Aorta (tissue), 5 donors: ENCODE results near the gene HSPA1B. TPM values are rescaled to one million over a fixed set of nuclear protein-coding genes. Genes with fewer than 3 reads are reported as not detected.

Experiments used
- ATAC-seq: fragments of 200-7000 bp; cut with Tn5 transposase; one replicate; pipeline ENCODE4 v1.9.1; 2022; ENCODE audit warnings: moderate library complexity; ENCODE audit not compliant: low FRiP score
- DNase-seq, 2 donors: peaks; one replicate each; pipeline ENCODE4 v3.0.0-alpha.2; 2020
- H3K27ac ChIP-seq, 2 donors: one replicate each; pipeline ENCODE4 v1.5.1; 2013; ENCODE audit warnings: low read length in 2 of 2, mild to moderate bottlenecking in 2 of 2, moderate library complexity in 2 of 2, control low read depth in 1 of 2, inconsistent platforms in 1 of 2, low read depth in 1 of 2
- H3K27me3 ChIP-seq, 2 donors: one replicate each; pipeline ENCODE4 v1.6.1; 2013; ENCODE audit warnings: control low read depth in 1 of 2, low read length in 1 of 2, mild to moderate bottlenecking in 1 of 2, moderate library complexity in 1 of 2; ENCODE audit not compliant: insufficient read depth in 2 of 2, control insufficient read depth in 1 of 2
- H3K36me3 ChIP-seq, 2 donors: one replicate each; pipeline ENCODE4 v1.6.1; 2013; ENCODE audit warnings: control low read depth in 1 of 2, low read length in 1 of 2, mild to moderate bottlenecking in 1 of 2; ENCODE audit not compliant: insufficient read depth in 2 of 2, control insufficient read depth in 1 of 2
- H3K4me1 ChIP-seq, 2 donors: one replicate each; pipeline ENCODE4 v1.6.1; 2013; ENCODE audit warnings: low read length in 2 of 2, control low read depth in 1 of 2, mild to moderate bottlenecking in 1 of 2, moderate library complexity in 1 of 2; ENCODE audit not compliant: insufficient read depth in 2 of 2, control insufficient read depth in 1 of 2
- H3K4me3 ChIP-seq, 2 donors: one replicate each; pipeline ENCODE4 v1.5.1; 2013; ENCODE audit warnings: low read length in 2 of 2, control low read depth in 1 of 2, mild to moderate bottlenecking in 1 of 2
- H3K9me3 ChIP-seq: one replicate; pipeline ENCODE4 v1.6.1; 2013; ENCODE audit warnings: mild to moderate bottlenecking, low read length; ENCODE audit not compliant: control insufficient read depth
- WGBS, 2 donors: extraction: QIAGEN DNeasy Blood & Tissue Kit; methylation state at CpG; one replicate each; pipeline ENCODE4 v1.1.7; 2013; 5-methylcytosine and 5-hydroxymethylcytosine counted together
- intact Hi-C, 2 donors: fragments of 100-400 bp; cut with DNase I; formaldehyde crosslinking; loops; one replicate each; pipeline versions ENCODE4 v1.14.2 to v1.15.0; 2022
- long read RNA-seq, 2 donors: library from polyadenylated mRNA; unstranded; transcript quantifications; one replicate each; pipeline ENCODE4 v2.0.0, GENCODE V29; 2020 to 2021
- polyA plus RNA-seq, 2 donors: library from polyadenylated mRNA; stranded (reverse); fragments of 200-250 nt; gene quantifications; one replicate each; pipeline ENCODE4 v1.2.3, GENCODE V29; 2013
- total RNA-seq, 2 donors: library from RNA; stranded (reverse); fragmentation: NEBNext Ultra II Directional; extraction: Animal tissue kit (Norgen Biotek cat#: 25700); gene quantifications; one replicate each; pipeline ENCODE4 v1.2.1, GENCODE V29; 2021
- donor health status: healthy with polysubstance abuse.
- donor health status: Bipolar disorder and iron deficiency.
- donor health status: DM: no; HTN: no; CAD: no.
- donor health status: DM: no; HTN: no; CAD: no.
- donor health status: DM: yes; HTN: yes; CAD: no.

The HSPA1B gene
- 100 to 1,000 TPM; 155 to 332 TPM for total RNA-seq
- 10 to 100 TPM; 23.2 to 61.1 TPM for polyA plus RNA-seq
- long read RNA-seq, donor 1, transcript HSPA1B-201 (1 exons, 2,521 nt) = major isoform, 228 of 228 reads
- long read RNA-seq, donor 1, partial matches to known transcripts = 0 of 228 reads
- long read RNA-seq, donor 1, other reads (novel, unspliced or antisense) = 0 of 228 reads
- long read RNA-seq, donor 2, transcript HSPA1B-201 (1 exons, 2,521 nt) = major isoform, 58 of 58 reads
- long read RNA-seq, donor 2, partial matches to known transcripts = 0 of 58 reads
- long read RNA-seq, donor 2, other reads (novel, unspliced or antisense) = 0 of 58 reads

DNA sequence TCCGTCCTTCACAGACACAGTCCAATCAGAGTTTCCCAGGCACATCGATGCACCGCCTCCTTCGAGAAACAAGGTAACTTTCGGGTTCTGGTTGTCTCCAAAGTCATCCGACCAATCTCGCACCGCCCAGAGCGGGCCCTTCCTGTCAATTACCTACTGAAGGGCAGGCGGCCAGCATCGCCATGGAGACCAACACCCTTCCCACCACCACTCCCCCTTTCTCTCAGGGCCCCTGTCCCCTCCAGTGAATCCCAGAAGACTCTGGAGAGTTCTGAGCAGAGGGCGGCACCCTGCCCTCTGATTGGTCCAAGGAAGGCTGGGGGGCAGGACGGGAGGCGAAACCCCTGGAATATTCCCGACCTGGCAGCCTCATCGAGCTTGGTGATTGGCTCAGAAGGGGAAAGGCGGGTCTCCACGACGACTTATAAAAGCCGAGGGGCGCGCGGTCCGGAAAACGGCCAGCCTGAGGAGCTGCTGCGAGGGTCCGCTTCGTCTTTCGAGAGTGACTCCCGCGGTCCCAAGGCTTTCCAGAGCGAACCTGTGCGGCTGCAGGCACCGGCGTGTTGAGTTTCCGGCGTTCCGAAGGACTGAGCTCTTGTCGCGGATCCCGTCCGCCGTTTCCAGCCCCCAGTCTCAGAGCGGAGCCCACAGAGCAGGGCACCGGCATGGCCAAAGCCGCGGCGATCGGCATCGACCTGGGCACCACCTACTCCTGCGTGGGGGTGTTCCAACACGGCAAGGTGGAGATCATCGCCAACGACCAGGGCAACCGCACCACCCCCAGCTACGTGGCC is at the start of gene HSPA1B:
HSPA1B (plus strand) TSS at position 453 of the 794 bp plus-strand sequence; CDS start at position 666, 213 bp downstream.
- ATAC-seq = peak; percentile 94
- Histone ChIP-seq H3K4me3 (peak within 1 kb of the TSS; percentile 42 to 57), H3K4me1 (peaks cover 0 to 3% of the 10 kb centered on the region in 2 donors), H3K9me3 (no peaks in the 10 kb centered on the region), H3K27me3 (peaks cover 0 to 2% of the 10 kb centered on the region in 2 donors), H3K36me3 (no peaks in the 10 kb centered on the region), H3K27ac (peak within 1 kb of the TSS; percentile 98 to 99)
- peak; percentile 99 for DNase-seq
- intact Hi-C loops = loop anchor here in 1 of 2 donors (1.0 kb wide), 1 partner anchor 98 kb away; the partner anchor contains the start of gene DDAH2
- 0% methylated on average over 50 to 52 of the region's 56 CpGs for WGBS, 2 donors

GRCh38 chr6:31778193-31778592 is 49.3 kb upstream of the HSPA1B start:
- intact Hi-C loops = no loop called here
- Histone ChIP-seq H3K4me3 (no peak overlapping the region), H3K9me3 (no peaks in the 10 kb centered on the region), H3K27ac (no peak overlapping the region), H3K27me3 (no peaks in the 10 kb centered on the region), H3K4me1 (no peaks in the 10 kb centered on the region), H3K36me3 (peaks cover 0 to 2% of the 10 kb centered on the region in 2 donors)
- DNase-seq (no peak), ATAC-seq (no peak)
- WGBS, 2 donors = 95 to 96% methylated on average over 5 of the region's 5 CpGs

DNA sequence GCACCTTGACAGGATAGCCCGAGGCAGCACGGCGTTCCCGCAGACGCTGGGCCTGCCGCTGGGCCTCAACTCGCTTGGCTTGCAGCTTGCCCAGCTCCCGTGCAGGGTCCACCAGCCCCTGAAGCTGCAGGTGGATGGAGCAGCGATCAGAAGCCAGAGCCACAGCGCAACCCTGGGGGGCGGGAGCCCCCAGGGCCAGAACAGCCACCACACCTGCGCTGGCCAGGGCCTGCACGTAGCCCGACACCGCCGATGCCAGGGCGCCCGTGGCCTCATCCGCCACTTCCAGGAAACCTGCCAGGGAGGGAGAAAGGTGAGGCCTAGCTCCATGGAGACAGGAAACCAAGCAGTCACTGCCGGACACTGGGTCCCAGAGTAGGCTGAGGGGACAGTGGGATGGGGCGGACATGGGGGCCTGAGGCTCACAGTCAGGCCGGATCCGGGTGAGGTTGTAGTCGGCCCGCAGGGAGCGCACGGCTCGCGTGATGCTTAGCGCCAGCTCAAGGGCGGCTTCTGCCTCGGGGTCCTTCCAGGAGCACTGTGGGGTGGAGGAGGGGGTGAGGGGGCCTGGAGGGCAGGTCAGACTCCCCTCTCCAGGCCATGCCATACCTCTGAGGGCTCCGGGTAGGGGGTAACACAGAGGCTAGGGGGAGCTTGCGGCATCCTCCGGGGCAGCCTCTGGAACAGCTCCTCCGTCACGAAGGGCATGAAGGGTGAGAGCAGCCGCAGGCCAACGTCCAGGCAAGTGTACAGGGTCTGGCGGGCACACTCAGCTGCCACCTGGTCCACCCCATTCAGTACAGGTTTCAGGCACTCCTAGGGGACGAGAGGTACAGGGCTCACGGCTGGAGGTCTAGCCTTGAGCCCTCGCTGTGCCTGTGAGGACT is 48.3 kb upstream of the HSPA1B start:
- intact Hi-C loops = no loop called here
- H3K36me3 ChIP-seq = peaks cover 0 to 5% of the 10 kb centered on the region in 2 donors
- no peak overlapping the region for H3K4me3 ChIP-seq
- H3K27ac ChIP-seq = no peak overlapping the region
- no peaks in the 10 kb centered on the region for H3K4me1 ChIP-seq
- DNase-seq = no peak
- no peak for ATAC-seq
- H3K27me3 ChIP-seq = no peaks in the 10 kb centered on the region
- 92 to 93% methylated on average over 39 to 43 of the region's 43 CpGs for WGBS, 2 donors
- H3K9me3 ChIP-seq = no peaks in the 10 kb centered on the region

DNA sequence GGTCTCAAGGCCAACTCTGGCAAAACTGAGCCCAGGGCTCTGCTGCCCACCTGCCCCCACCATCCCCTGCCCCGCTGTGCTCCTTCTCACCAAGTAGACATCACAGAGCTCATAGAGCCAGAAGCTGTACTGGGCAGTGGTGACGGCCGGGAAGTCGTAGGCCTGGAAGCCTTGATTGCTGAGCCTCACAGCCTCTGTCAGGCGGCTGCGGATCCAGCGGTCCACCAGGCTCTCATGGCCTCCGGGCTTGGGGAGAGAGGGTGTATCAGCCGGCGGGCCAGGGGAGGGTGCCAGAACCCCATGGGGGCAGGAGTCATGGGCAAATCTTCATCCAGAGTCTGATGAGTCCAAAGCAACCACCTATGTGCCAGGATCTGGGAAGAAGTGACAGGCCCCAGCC is 47.6 kb upstream of the HSPA1B start:
- Histone ChIP-seq H3K27ac (no peak overlapping the region), H3K9me3 (no peaks in the 10 kb centered on the region), H3K4me1 (no peaks in the 10 kb centered on the region), H3K4me3 (no peak overlapping the region), H3K27me3 (no peaks in the 10 kb centered on the region), H3K36me3 (peaks cover 0 to 5% of the 10 kb centered on the region in 2 donors)
- DNase-seq = no peak
- intact Hi-C loops = no loop called here
- ATAC-seq = no peak
- WGBS, 2 donors = 89 to 93% methylated on average over 10 of the region's 10 CpGs

DNA sequence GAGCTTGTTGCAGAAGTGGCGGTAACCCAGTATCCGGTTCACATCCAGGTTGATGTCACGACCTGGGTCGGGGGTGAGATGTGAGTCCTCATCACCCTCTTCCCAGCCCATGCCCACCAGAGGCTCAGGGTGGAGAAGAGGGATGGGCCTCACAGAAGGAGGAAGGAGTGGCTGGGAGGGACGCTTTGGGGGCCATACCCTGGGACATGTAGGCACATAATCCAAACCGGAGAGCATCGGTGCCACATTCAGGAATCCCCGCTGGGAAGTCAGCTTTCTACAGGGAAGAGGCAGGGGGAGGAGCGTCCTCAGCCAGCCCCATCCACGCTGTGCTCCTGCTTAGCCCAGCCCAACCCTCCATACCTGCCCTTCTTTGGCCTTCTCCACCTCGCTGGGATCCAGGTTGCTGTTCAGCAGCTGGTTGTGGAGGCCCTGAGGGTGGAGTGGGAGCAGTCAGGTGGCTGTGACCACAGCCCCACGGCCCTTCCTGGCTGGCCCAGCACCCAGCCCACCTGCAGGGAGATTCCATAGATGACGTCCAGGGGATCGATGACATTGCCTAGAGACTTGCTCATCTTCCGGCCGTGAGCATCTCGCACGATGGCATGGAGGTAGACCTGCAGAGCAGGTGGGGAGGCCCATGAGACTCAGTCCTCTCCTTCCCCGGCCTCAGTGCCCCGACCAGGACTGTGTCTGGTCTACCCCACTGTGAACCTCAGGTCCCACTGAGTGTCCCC is 46.9 kb upstream of the HSPA1B start:
- H3K36me3 ChIP-seq = peaks cover 0 to 5% of the 10 kb centered on the region in 2 donors
- H3K4me1 ChIP-seq = no peaks in the 10 kb centered on the region
- 88% methylated on average over 20 of the region's 20 CpGs for WGBS, 2 donors
- ATAC-seq (no peak), DNase-seq (no peak)
- no peak overlapping the region for H3K4me3 ChIP-seq
- no peaks in the 10 kb centered on the region for H3K9me3 ChIP-seq
- no peak overlapping the region for H3K27ac ChIP-seq
- intact Hi-C loops = no loop called here
- H3K27me3 ChIP-seq = no peaks in the 10 kb centered on the region

DNA sequence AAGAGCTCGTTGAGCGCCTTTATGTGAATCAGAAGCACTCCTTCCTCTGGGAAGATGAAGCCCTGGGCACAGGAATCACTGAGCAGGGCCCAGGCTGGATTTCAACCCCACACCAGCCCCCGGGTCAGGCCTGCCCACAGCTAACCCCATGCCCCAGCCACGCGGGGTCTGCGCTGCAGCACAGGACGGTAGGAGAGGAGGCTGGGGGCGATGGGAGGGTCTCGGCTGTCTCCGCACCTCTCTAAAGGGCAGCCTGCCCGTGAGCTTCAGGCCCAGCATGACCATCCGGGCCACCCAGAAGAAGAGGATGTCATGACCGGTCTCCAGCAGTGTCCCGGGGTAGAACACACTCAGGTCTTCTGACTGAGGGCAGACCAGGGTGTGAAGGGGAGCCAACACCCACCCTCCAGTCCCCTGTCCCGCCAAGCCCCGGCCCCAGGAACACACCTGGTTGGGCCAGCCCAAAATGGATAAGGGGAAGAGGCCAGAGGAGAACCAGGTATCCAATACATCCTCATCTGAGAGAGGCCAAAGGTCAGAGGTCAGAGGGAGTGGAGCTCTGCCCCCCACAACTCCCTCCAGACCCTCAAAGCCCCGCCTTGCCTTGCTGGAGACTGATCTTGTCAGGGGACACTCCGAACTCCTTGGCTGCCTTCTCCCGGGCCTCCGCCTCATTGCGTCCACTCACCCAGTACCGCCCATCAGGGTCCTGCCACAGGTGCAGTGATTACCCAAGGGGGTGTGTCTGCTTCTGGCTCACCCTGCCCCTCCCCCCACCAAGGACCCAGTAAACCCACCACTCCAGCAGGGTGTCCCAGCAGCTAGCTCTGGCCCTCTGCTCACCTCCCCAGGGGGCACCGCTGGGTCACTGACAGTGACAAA is 46.1 kb upstream of the HSPA1B start:
- ATAC-seq = no peak
- Histone ChIP-seq H3K4me1 (no peaks in the 10 kb centered on the region), H3K27me3 (no peaks in the 10 kb centered on the region), H3K36me3 (peaks cover 0 to 5% of the 10 kb centered on the region in 2 donors), H3K4me3 (no peak overlapping the region), H3K27ac (no peak overlapping the region), H3K9me3 (no peaks in the 10 kb centered on the region)
- DNase-seq = no peak
- intact Hi-C loops = no loop called here
- WGBS, 2 donors = 94 to 95% methylated on average over 23 of the region's 23 CpGs

- Histone ChIP-seq H3K27me3 (no peaks in the 10 kb centered on the region), H3K9me3 (no peaks in the 10 kb centered on the region), H3K27ac (no peak overlapping the region), H3K36me3 (peaks cover 0 to 5% of the 10 kb centered on the region in 2 donors), H3K4me3 (no peak overlapping the region), H3K4me1 (no peaks in the 10 kb centered on the region)
- intact Hi-C loops = no loop called here
- WGBS, 2 donors = 91 to 94% methylated on average over 31 to 32 of the region's 32 CpGs
- DNase-seq (no peak), ATAC-seq (no peak)
Observed at GRCh38 chr6:31782126-31782855, 45.2 kb upstream of the HSPA1B start.
